Keratinocyte (primary cell): Measurements from ENCODE around the gene SPTAN1. TPM values are rescaled to one million over a fixed set of nuclear protein-coding genes. Genes with fewer than 3 reads are reported as not detected.
"Not testable (repeated sequence)": the region's sequence is repeated elsewhere in the genome, so short reads cannot be mapped to it uniquely, and the experiment has no call there.

Source experiments
- DNase-seq: peaks from one replicate; pipeline ENCODE4 v3.0.0-alpha.2; 2011; ENCODE audit warnings: low read depth, missing footprints, low spot score
- FAIRE-seq: peaks from 2 replicates; lab custom pipeline; 2011; peaks lifted over from hg19 to GRCh38; lab: Jason Lieb, UNC
- H2AFZ ChIP-seq: 2 replicates; pipeline ENCODE4 v1.6.0; 2012; ENCODE audit warnings: low read length, control low read depth, inconsistent platforms; ENCODE audit not compliant: control insufficient read depth
- H3K27ac ChIP-seq: 2 replicates; pipeline ENCODE4 v1.5.1; 2011; ENCODE audit warnings: low read length; ENCODE audit not compliant: control insufficient read depth, insufficient read depth
- H3K27me3 ChIP-seq: 3 replicates; pipeline ENCODE4 v1.6.0; 2011; ENCODE audit warnings: low read length; ENCODE audit not compliant: control insufficient read depth, insufficient read depth; ENCODE audit errors: extremely low read depth
- H3K36me3 ChIP-seq, 2 experiments: 2 replicates in 1 of 2; 3 replicates in 1 of 2; pipeline ENCODE4 v1.5.1; 2011; ENCODE audit warnings: low read length in 2 of 2, mild to moderate bottlenecking in 1 of 2; ENCODE audit not compliant: control insufficient read depth in 2 of 2, insufficient read depth in 2 of 2; ENCODE audit errors: extremely low read depth in 1 of 2
- H3K4me1 ChIP-seq: 3 replicates; pipeline ENCODE4 v1.5.1; 2011; ENCODE audit warnings: low read length; ENCODE audit not compliant: control insufficient read depth, insufficient read depth; ENCODE audit errors: extremely low read depth
- H3K4me2 ChIP-seq: 3 replicates; pipeline ENCODE4 v1.6.0; 2011; ENCODE audit warnings: low read depth, low read length; ENCODE audit not compliant: control insufficient read depth, insufficient read depth; ENCODE audit errors: extremely low read depth
- H3K4me3 ChIP-seq, 3 experiments: fragments of 200-600 bp in 1 of 3; sonication (generic) in 1 of 3; 2 replicates in 2 of 3; 3 replicates in 1 of 3; pipeline ENCODE4 v1.5.1; 2011 to 2016; ENCODE audit warnings: low read length in 3 of 3, mild to moderate bottlenecking in 3 of 3, control low read depth in 2 of 3, inconsistent platforms in 1 of 3, low read depth in 1 of 3, mixed read lengths in 1 of 3, mixed run types in 1 of 3, moderate library complexity in 1 of 3; ENCODE audit not compliant: control insufficient read depth in 2 of 3, insufficient read depth in 2 of 3; ENCODE audit errors: extremely low read depth in 1 of 3
- H3K79me2 ChIP-seq: 2 replicates; pipeline ENCODE4 v1.6.0; 2012; ENCODE audit warnings: low read length; ENCODE audit not compliant: control insufficient read depth, insufficient read depth
- H3K9ac ChIP-seq: 3 replicates; pipeline ENCODE4 v1.6.0; 2011; ENCODE audit warnings: low read length; ENCODE audit not compliant: control insufficient read depth, insufficient read depth; ENCODE audit errors: extremely low read depth
- H3K9me1 ChIP-seq: 3 replicates; pipeline ENCODE4 v1.6.0; 2011; ENCODE audit warnings: low read length; ENCODE audit not compliant: control insufficient read depth, insufficient read depth; ENCODE audit errors: extremely low read depth
- H3K9me3 ChIP-seq: 2 replicates; pipeline ENCODE4 v1.5.1; 2012; ENCODE audit warnings: low read depth, low read length; ENCODE audit not compliant: control insufficient read depth
- H4K20me1 ChIP-seq: 3 replicates; pipeline ENCODE4 v1.6.0; 2011; ENCODE audit warnings: low read length; ENCODE audit not compliant: control insufficient read depth, insufficient read depth; ENCODE audit errors: extremely low read depth
- CTCF ChIP-seq, 3 experiments: IDR thresholded peaks in 1 of 3; conservative IDR thresholded peaks in 1 of 3; optimal IDR thresholded peaks in 1 of 3; 2 replicates in 2 of 3; 3 replicates in 1 of 3; pipeline versions ENCODE3 to v1.5.1; 2011; ENCODE audit warnings: low read length in 3 of 3, mild to moderate bottlenecking in 3 of 3, moderate library complexity in 2 of 3, control low read depth in 1 of 3, inconsistent platforms in 1 of 3; ENCODE audit not compliant: insufficient read depth in 2 of 3; ENCODE audit errors: extremely low read depth in 1 of 3
- EZH2 ChIP-seq: IDR thresholded peaks from one replicate; pipeline ENCODE4 v1.6.1; 2012; ENCODE audit warnings: inconsistent platforms, mild to moderate bottlenecking, low read length, moderate library complexity
- dilution Hi-C: fragments of 300-500 bp; cut with MboI; formaldehyde crosslinking; loops from one replicate; pipeline ENCODE4 v1.7.0; 2020; ENCODE audit warnings: low sequenced_read_pairs; ENCODE audit not compliant: extremely low pct_ligation_motif_present
- polyA plus RNA-seq, 5 experiments: library from polyadenylated mRNA; depleted of rRNA in 3 of 5; stranded (reverse) in 3 of 5; stranded (forward) in 1 of 5; unstranded in 1 of 5; fragments of >200 nt; gene quantifications; 1 replicate in 1 of 5; 2 replicates in 3 of 5; 3 replicates in 1 of 5; pipeline versions ENCODE4 v1.2.1 to v1.2.3, GENCODE V29; 2011 to 2012; ENCODE audit warnings: missing spikeins in 2 of 5, low read depth in 1 of 5, low replicate concordance in 1 of 5

SPTAN1 gene
- polyA plus RNA-seq, 1 donor (not counting 4 experiments of a cell fraction or from before 2014, with no cell fraction given) = 98.7 TPM

DNA sequence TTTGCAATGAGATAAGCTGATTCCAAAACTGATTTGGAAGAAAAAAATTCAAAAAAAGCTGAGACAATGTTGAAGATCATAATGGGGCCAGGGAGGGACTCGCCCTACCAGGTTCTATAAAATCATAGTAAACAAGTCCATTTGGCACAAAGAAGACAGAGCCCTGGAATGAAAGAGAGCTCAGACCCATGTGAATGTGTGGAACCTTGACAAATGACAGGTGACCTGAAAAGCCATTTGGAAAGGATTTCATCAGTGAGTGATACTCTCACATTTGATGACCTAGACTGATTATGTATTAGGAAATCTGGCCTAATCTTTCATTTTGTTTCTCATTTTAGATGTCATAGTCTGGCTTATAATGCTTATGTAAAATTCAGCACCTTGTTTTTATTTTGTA is 26.8 kb downstream of the SPTAN1 start:
- Histone ChIP-seq H3K9me3 (no peaks in the 10 kb centered on the region), H3K4me2 (no peak overlapping the region), H3K27me3 (no peaks in the 10 kb centered on the region), H3K9me1 (no peaks in the 10 kb centered on the region), H4K20me1 (no peaks in the 10 kb centered on the region), H3K79me2 (no peaks in the 10 kb centered on the region), H3K27ac (no peak overlapping the region), H3K36me3 (peaks cover 62 to 67% of the 10 kb centered on the region in 2 experiments), H2AFZ (no peak overlapping the region), H3K9ac (no peak overlapping the region), H3K4me1 (no peaks in the 10 kb centered on the region), H3K4me3 (no peak overlapping the region)
- no peak for DNase-seq
- no peak for FAIRE-seq
- dilution Hi-C loops = no loop called here
- TF ChIP-seq EZH2 = no peak
- TF ChIP-seq CTCF (optimal IDR thresholded peaks at IDR 0.05 in 1 of 3, IDR thresholded peaks at IDR 0.05 in 1 of 3, conservative IDR thresholded peaks at IDR 0.05 in 1 of 3; ENCODE audit: extremely low read depth in 1 of 3, insufficient read depth in 2 of 3, low read length in 3 of 3) = no peak

GRCh38 chr9:128580731-128581130 is 28.3 kb downstream of the SPTAN1 start:
- H2AFZ ChIP-seq = no peak overlapping the region
- H4K20me1 ChIP-seq = no peaks in the 10 kb centered on the region
- no peak overlapping the region for H3K4me2 ChIP-seq
- H3K27me3 ChIP-seq = no peaks in the 10 kb centered on the region
- peaks cover 60 to 77% of the 10 kb centered on the region in 2 experiments for H3K36me3 ChIP-seq
- no peaks in the 10 kb centered on the region for H3K9me3 ChIP-seq
- TF ChIP-seq EZH2 = no peak
- FAIRE-seq (no peak), DNase-seq (no peak)
- H3K4me3 ChIP-seq = no peak overlapping the region
- H3K79me2 ChIP-seq = no peaks in the 10 kb centered on the region
- dilution Hi-C loops = no loop called here
- no peaks in the 10 kb centered on the region for H3K9me1 ChIP-seq
- H3K27ac ChIP-seq = no peak overlapping the region
- no peak overlapping the region for H3K9ac ChIP-seq
- no peaks in the 10 kb centered on the region for H3K4me1 ChIP-seq

DNA sequence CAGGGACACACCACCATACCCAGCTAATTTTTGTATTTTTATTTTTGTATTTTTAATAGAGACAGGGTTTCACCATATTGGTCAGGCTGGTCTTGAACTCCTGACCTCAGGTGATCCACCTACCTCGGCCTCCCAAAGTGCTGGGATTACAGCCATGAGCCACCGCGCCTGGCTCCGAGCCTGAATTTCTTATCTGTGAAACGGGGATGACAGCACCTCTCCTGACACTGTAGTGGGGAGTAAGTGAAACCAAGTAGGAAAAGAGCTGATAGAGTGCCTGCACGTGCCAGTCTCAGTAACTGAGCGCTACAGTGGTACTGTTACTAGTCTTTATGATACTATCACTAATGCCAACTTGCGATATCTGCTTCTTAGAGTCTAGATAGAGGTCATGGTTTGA is 32.8 kb downstream of the SPTAN1 start:
- FAIRE-seq, H3K4me3 ChIP-seq, H3K9me1 ChIP-seq, H3K79me2 ChIP-seq, H3K9ac ChIP-seq, H3K4me1 ChIP-seq, H4K20me1 ChIP-seq, H3K9me3 ChIP-seq, DNase-seq, H3K4me2 ChIP-seq, H3K27me3 ChIP-seq, H2AFZ ChIP-seq, dilution Hi-C loops, H3K27ac ChIP-seq: not testable (repeated sequence)
- H3K36me3 ChIP-seq = peaks cover 46 to 63% of the 10 kb centered on the region in 2 experiments

DNA sequence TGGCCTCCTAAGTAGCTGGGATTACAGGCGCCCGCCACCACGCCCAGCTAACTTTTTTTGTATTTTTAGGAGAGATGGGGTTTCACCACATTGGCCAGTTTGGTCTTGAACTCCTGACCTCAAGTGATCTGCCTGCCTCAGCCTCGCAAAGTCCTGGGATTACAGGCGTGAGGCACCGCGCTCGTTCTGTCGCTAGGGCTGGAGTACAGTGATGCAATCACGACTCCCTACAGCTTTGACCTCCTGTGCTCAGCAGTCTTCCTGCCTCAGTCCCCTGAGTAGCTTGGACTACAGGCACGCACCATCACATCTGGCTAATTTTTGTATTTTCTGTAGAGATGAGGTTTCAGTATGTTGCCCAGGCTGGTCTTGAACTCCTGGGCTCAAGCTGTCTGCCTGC is 34.5 kb downstream of the SPTAN1 start:
- H3K4me1 ChIP-seq, H3K27ac ChIP-seq, H3K4me3 ChIP-seq, H3K9ac ChIP-seq, H3K79me2 ChIP-seq, DNase-seq, H3K4me2 ChIP-seq, H4K20me1 ChIP-seq, H3K9me3 ChIP-seq, dilution Hi-C loops, FAIRE-seq, H2AFZ ChIP-seq, H3K9me1 ChIP-seq, H3K27me3 ChIP-seq: not testable (repeated sequence)
- peaks cover 45 to 52% of the 10 kb centered on the region in 2 experiments for H3K36me3 ChIP-seq
